ENCODE data around the gene C1QA. TPM values are rescaled to one million over a fixed set of nuclear protein-coding genes. Genes with fewer than 3 reads are reported as not detected.

C1QA gene
- total RNA-seq, 1 experiment from 2014 or later: not detected

- TF ChIP-seq EZH2 (IDR thresholded peaks at IDR 0.05; ENCODE audit: borderline replicate concordance, low read depth, low read length, poor library complexity, severe bottlenecking) (no peak), CTCF (conservative IDR thresholded peaks at IDR 0.05; ENCODE audit: low read depth, low read length) (no peak)
- no peak overlapping the region for H3K27ac ChIP-seq (ENCODE audit: low read depth, low read length, poor library complexity, severe bottlenecking)
- H3K27me3 ChIP-seq (replicated peaks; ENCODE audit: insufficient read depth, low read depth, low read length, poor library complexity): peaks cover 90% of the 10 kb centered on the region
- H3K36me3 ChIP-seq (ENCODE audit: insufficient read depth, low read length, poor library complexity, severe bottlenecking): no peaks in the 10 kb centered on the region
- CTCF ChIA-PET: no interaction called here
- intact Hi-C loops (cut with micrococcal nuclease; ENCODE audit: unreplicated experiment): no loop called here
- no peak for DNase-seq (ENCODE audit: low spot score)
- H3K4me3 ChIP-seq (ENCODE audit: low read depth, low read length, poor library complexity, severe bottlenecking): no peak overlapping the region
- POLR2A ChIA-PET (ENCODE audit: low non-redundant PET): no interaction called here
- BruUV-seq (replicated peaks): no TSS peak
- H3K4me1 ChIP-seq (ENCODE audit: insufficient read depth, low read length, poor library complexity, severe bottlenecking): no peaks in the 10 kb centered on the region
- H3K9me3 ChIP-seq (ENCODE audit: low read depth, low read length, poor library complexity, severe bottlenecking): no peaks in the 10 kb centered on the region
These were observed 27.1 kb upstream of the C1QA start for GRCh38 chr1:22609291-22609690.

GRCh38 chr1:22611530-22611947, 24.9 kb upstream of the C1QA start:
- CTCF ChIA-PET: no interaction called here
- DNase-seq (ENCODE audit: low spot score): peak; percentile 65
- Histone ChIP-seq H3K4me1 (ENCODE audit: insufficient read depth, low read length, poor library complexity, severe bottlenecking) (no peaks in the 10 kb centered on the region), H3K4me3 (ENCODE audit: low read depth, low read length, poor library complexity, severe bottlenecking) (no peak overlapping the region), H3K27ac (ENCODE audit: low read depth, low read length, poor library complexity, severe bottlenecking) (no peak overlapping the region), H3K36me3 (ENCODE audit: insufficient read depth, low read length, poor library complexity, severe bottlenecking) (no peaks in the 10 kb centered on the region), H3K9me3 (ENCODE audit: low read depth, low read length, poor library complexity, severe bottlenecking) (no peaks in the 10 kb centered on the region), H3K27me3 (replicated peaks; ENCODE audit: insufficient read depth, low read depth, low read length, poor library complexity) (peaks cover 87% of the 10 kb centered on the region)
- no peak for TF ChIP-seq CTCF (conservative IDR thresholded peaks at IDR 0.05; ENCODE audit: low read depth, low read length)
- no peak for TF ChIP-seq EZH2 (IDR thresholded peaks at IDR 0.05; ENCODE audit: borderline replicate concordance, low read depth, low read length, poor library complexity, severe bottlenecking)
- POLR2A ChIA-PET (ENCODE audit: low non-redundant PET): no interaction called here
- no TSS peak for BruUV-seq (replicated peaks)
- intact Hi-C loops (cut with micrococcal nuclease; ENCODE audit: unreplicated experiment): no loop called here

- Histone ChIP-seq H3K4me1 (ENCODE audit: insufficient read depth, low read length, poor library complexity, severe bottlenecking) (no peaks in the 10 kb centered on the region), H3K36me3 (ENCODE audit: insufficient read depth, low read length, poor library complexity, severe bottlenecking) (no peaks in the 10 kb centered on the region), H3K9me3 (ENCODE audit: low read depth, low read length, poor library complexity, severe bottlenecking) (no peaks in the 10 kb centered on the region), H3K27ac (ENCODE audit: low read depth, low read length, poor library complexity, severe bottlenecking) (no peak overlapping the region), H3K27me3 (replicated peaks; ENCODE audit: insufficient read depth, low read depth, low read length, poor library complexity) (peaks cover 87% of the 10 kb centered on the region), H3K4me3 (ENCODE audit: low read depth, low read length, poor library complexity, severe bottlenecking) (no peak overlapping the region)
- intact Hi-C loops (cut with micrococcal nuclease; ENCODE audit: unreplicated experiment): no loop called here
- no peak for TF ChIP-seq EZH2 (IDR thresholded peaks at IDR 0.05; ENCODE audit: borderline replicate concordance, low read depth, low read length, poor library complexity, severe bottlenecking)
- DNase-seq (ENCODE audit: low spot score): no peak
- BruUV-seq (replicated peaks): no TSS peak
- POLR2A ChIA-PET (ENCODE audit: low non-redundant PET): no interaction called here
- CTCF ChIA-PET: no interaction called here
These were observed 23.5 kb upstream of the C1QA start for GRCh38 chr1:22612671-22613571.

GRCh38 chr1:22613572-22613918, 22.9 kb upstream of the C1QA start:
- Histone ChIP-seq H3K9me3 (ENCODE audit: low read depth, low read length, poor library complexity, severe bottlenecking) (no peaks in the 10 kb centered on the region), H3K36me3 (ENCODE audit: insufficient read depth, low read length, poor library complexity, severe bottlenecking) (no peaks in the 10 kb centered on the region), H3K27ac (ENCODE audit: low read depth, low read length, poor library complexity, severe bottlenecking) (no peak overlapping the region), H3K4me1 (ENCODE audit: insufficient read depth, low read length, poor library complexity, severe bottlenecking) (no peaks in the 10 kb centered on the region), H3K27me3 (replicated peaks; ENCODE audit: insufficient read depth, low read depth, low read length, poor library complexity) (peaks cover 87% of the 10 kb centered on the region), H3K4me3 (ENCODE audit: low read depth, low read length, poor library complexity, severe bottlenecking) (no peak overlapping the region)
- BruUV-seq (replicated peaks): no TSS peak
- POLR2A ChIA-PET (ENCODE audit: low non-redundant PET): no interaction called here
- CTCF ChIA-PET: no interaction called here
- no peak for DNase-seq (ENCODE audit: low spot score)
- TF ChIP-seq EZH2 (IDR thresholded peaks at IDR 0.05; ENCODE audit: borderline replicate concordance, low read depth, low read length, poor library complexity, severe bottlenecking) (no peak), CTCF (conservative IDR thresholded peaks at IDR 0.05; ENCODE audit: low read depth, low read length) (no peak)
- intact Hi-C loops (cut with micrococcal nuclease; ENCODE audit: unreplicated experiment): no loop called here

Data from A673 (cell line).